H9 (cell line): Measurements from ENCODE around the gene DCBLD1. TPM values are rescaled to one million over a fixed set of nuclear protein-coding genes. Genes with fewer than 3 reads are reported as not detected.

ENCODE experiments used
- DNase-seq: peaks from one replicate; pipeline ENCODE4 v3.0.0-alpha.2; 2017
- H2AFZ ChIP-seq: one replicate; pipeline ENCODE4 v1.6.1; 2013; ENCODE audit warnings: mild to moderate bottlenecking, low read length, control low read depth, moderate library complexity
- H2AK5ac ChIP-seq: 2 replicates; pipeline ENCODE4 v1.6.1; 2013; ENCODE audit warnings: low read length, control low read depth, mixed read lengths; ENCODE audit not compliant: insufficient read length
- H2BK120ac ChIP-seq: one replicate; pipeline ENCODE4 v1.6.1; 2013; ENCODE audit warnings: low read depth, mild to moderate bottlenecking, low read length, control low read depth, inconsistent platforms; ENCODE audit not compliant: poor library complexity, severe bottlenecking
- H2BK12ac ChIP-seq: 2 replicates; pipeline ENCODE4 v1.6.1; 2013; ENCODE audit warnings: low read length, control low read depth, mixed read lengths, low read depth; ENCODE audit not compliant: insufficient read length
- H2BK15ac ChIP-seq: 2 replicates; pipeline ENCODE4 v1.6.1; 2013; ENCODE audit warnings: low read depth, low read length, control low read depth
- H2BK20ac ChIP-seq: one replicate; pipeline ENCODE4 v1.6.1; 2013; ENCODE audit warnings: low read depth, mild to moderate bottlenecking, low read length, control low read depth, inconsistent platforms; ENCODE audit not compliant: poor library complexity, severe bottlenecking
- H2BK5ac ChIP-seq: 2 replicates; pipeline ENCODE4 v1.6.1; 2013; ENCODE audit warnings: low read length, control low read depth, mixed read lengths; ENCODE audit not compliant: insufficient read length
- H3K14ac ChIP-seq: 2 replicates; pipeline ENCODE4 v1.6.1; 2013; ENCODE audit warnings: low read length, control low read depth; ENCODE audit not compliant: insufficient read depth
- H3K18ac ChIP-seq: 2 replicates; pipeline ENCODE4 v1.6.1; 2013; ENCODE audit warnings: low read depth, mild to moderate bottlenecking, mixed read lengths, low read length, control low read depth; ENCODE audit not compliant: insufficient read length
- H3K23ac ChIP-seq: 2 replicates; pipeline ENCODE4 v1.6.1; 2013; ENCODE audit warnings: low read length, control low read depth, mixed read lengths, low read depth; ENCODE audit not compliant: insufficient read length
- H3K23me2 ChIP-seq: 2 replicates; pipeline ENCODE4 v1.6.1; 2013; ENCODE audit warnings: low read depth, mild to moderate bottlenecking, mixed read lengths, low read length, control low read depth; ENCODE audit not compliant: insufficient read length, poor library complexity, severe bottlenecking
- H3K27ac ChIP-seq: 2 replicates; pipeline ENCODE4 v1.5.1; 2013; ENCODE audit warnings: low read length, control low read depth, mixed read lengths, low read depth; ENCODE audit not compliant: insufficient read length
- H3K27me3 ChIP-seq: 2 replicates; pipeline ENCODE4 v1.6.1; 2013; ENCODE audit warnings: low read length, control low read depth, inconsistent platforms; ENCODE audit not compliant: insufficient read depth
- H3K4ac ChIP-seq: 2 replicates; pipeline ENCODE4 v1.6.1; 2013; ENCODE audit warnings: low read depth, mild to moderate bottlenecking, control low read depth, inconsistent platforms, low read length, moderate library complexity
- H3K4me1 ChIP-seq: 2 replicates; pipeline ENCODE4 v1.6.1; 2013; ENCODE audit warnings: low read length, control low read depth, inconsistent platforms; ENCODE audit not compliant: insufficient read depth
- H3K4me2 ChIP-seq: 2 replicates; pipeline ENCODE4 v1.6.1; 2013; ENCODE audit warnings: low read length, control low read depth, mixed read lengths; ENCODE audit not compliant: insufficient read length, insufficient read depth
- H3K56ac ChIP-seq: 2 replicates; pipeline ENCODE4 v1.6.1; 2013; ENCODE audit warnings: low read depth, mild to moderate bottlenecking, mixed read lengths, low read length, control low read depth; ENCODE audit not compliant: insufficient read length
- H3K79me1 ChIP-seq: 2 replicates; pipeline ENCODE4 v1.6.1; 2013; ENCODE audit warnings: low read depth, mild to moderate bottlenecking, moderate library complexity, low read length, control low read depth, inconsistent platforms; ENCODE audit not compliant: insufficient read depth, poor library complexity, severe bottlenecking
- H3K79me2 ChIP-seq: 2 replicates; pipeline ENCODE4 v1.6.1; 2013; ENCODE audit warnings: low read length, control low read depth, inconsistent platforms; ENCODE audit not compliant: insufficient read depth
- H3K9ac ChIP-seq: 2 replicates; pipeline ENCODE4 v1.6.1; 2013; ENCODE audit warnings: low read length, control low read depth, mixed read lengths; ENCODE audit not compliant: insufficient read length; ENCODE audit errors: extremely low read depth
- H3K9me3 ChIP-seq: one replicate; pipeline ENCODE4 v1.6.1; 2013; ENCODE audit warnings: low read depth, low read length, inconsistent platforms; ENCODE audit not compliant: control insufficient read depth
- H3T11ph ChIP-seq: one replicate; pipeline ENCODE4 v1.6.1; 2013; ENCODE audit warnings: mild to moderate bottlenecking, low read length, control low read depth, inconsistent platforms
- H4K20me1 ChIP-seq: one replicate; pipeline ENCODE4 v1.6.1; 2013; ENCODE audit not compliant: control insufficient read depth, insufficient read length, insufficient read depth
- H4K5ac ChIP-seq: 2 replicates; pipeline ENCODE4 v1.6.1; 2013; ENCODE audit warnings: low read depth, mild to moderate bottlenecking, mixed read lengths, low read length, control low read depth; ENCODE audit not compliant: insufficient read length
- H4K8ac ChIP-seq: replicated peaks from 2 replicates; pipeline ENCODE4 v1.6.1; 2013; ENCODE audit warnings: low read length, control low read depth, mixed read lengths, low read depth; ENCODE audit not compliant: insufficient read length
- H4K91ac ChIP-seq: 2 replicates; pipeline ENCODE4 v1.6.1; 2013; ENCODE audit warnings: low read depth, mild to moderate bottlenecking, moderate library complexity, mixed read lengths, low read length, control low read depth; ENCODE audit not compliant: insufficient read length
- H3K27ac Mint-ChIP-seq, 3 experiments: 2 replicates in 2 of 3; 3 replicates in 1 of 3; pipeline ENCODE4 v1.8.0; 2020 to 2021; ENCODE audit warnings: mixed read lengths in 3 of 3, mild to moderate bottlenecking in 1 of 3, moderate library complexity in 1 of 3
- H3K27me3 Mint-ChIP-seq: 2 replicates; pipeline ENCODE4 v1.8.0; 2021; ENCODE audit warnings: low read depth, mild to moderate bottlenecking, moderate library complexity, mixed read lengths
- H3K36me3 Mint-ChIP-seq, 3 experiments: 2 replicates in 2 of 3; 3 replicates in 1 of 3; pipeline ENCODE4 v1.8.0; 2020 to 2021; ENCODE audit warnings: low read depth in 3 of 3, mixed read lengths in 3 of 3; ENCODE audit not compliant: insufficient read depth in 1 of 3
- H3K4me1 Mint-ChIP-seq, 2 experiments: 2 replicates each; pipeline ENCODE4 v1.8.0; 2020; ENCODE audit warnings: mixed read lengths in 2 of 2
- H3K4me3 Mint-ChIP-seq, 2 experiments: 2 replicates in 1 of 2; 3 replicates in 1 of 2; pipeline ENCODE4 v1.8.0; 2020 to 2021; ENCODE audit warnings: mild to moderate bottlenecking in 2 of 2, mixed read lengths in 2 of 2, moderate library complexity in 1 of 2
- H3K9me3 Mint-ChIP-seq, 2 experiments: 2 replicates in 1 of 2; 3 replicates in 1 of 2; pipeline ENCODE4 v1.8.0; 2020; ENCODE audit warnings: mild to moderate bottlenecking in 2 of 2, mixed read lengths in 2 of 2, moderate library complexity in 1 of 2
- CTCF ChIP-seq: fragments of 200-600 bp; sonication (generic); conservative IDR thresholded peaks from 3 replicates; pipeline ENCODE4 v1.8.0; 2021; ENCODE audit warnings: antibody characterized with exemption, mild to moderate bottlenecking
- WGBS: extraction: QIAGEN DNeasy Blood & Tissue Kit; methylation state at CpG from one replicate; pipeline ENCODE4 v1.1.7; 2013; ENCODE audit warnings: missing lambda C conversion rate, low lambda C conversion rate, mixed read lengths; ENCODE audit not compliant: insufficient read length; ENCODE audit errors: extremely low coverage; 5-methylcytosine and 5-hydroxymethylcytosine counted together
- total RNA-seq: library from RNA; stranded (reverse); gene quantifications from 2 replicates; pipeline ENCODE4 v1.2.1, GENCODE V29; 2021

Gene DCBLD1
- total RNA-seq, 1 experiment from 2014 or later: 10.1 TPM

- Histone ChIP-seq H2BK20ac (no peak overlapping the region), H3K9me3 (no peaks in the 10 kb centered on the region), H3K9ac (no peak overlapping the region), H2BK12ac (no peak overlapping the region), H3K23me2 (peaks cover 2% of the 10 kb centered on the region), H3K79me1 (no peaks in the 10 kb centered on the region), H2AFZ (peak overlapping the region; percentile 57), H3K79me2 (no peaks in the 10 kb centered on the region), H2AK5ac (no peak overlapping the region), H3K4me1 (peaks cover 17% of the 10 kb centered on the region; the same call in 1 of the 2 replicates), H3K27me3 (no peaks in the 10 kb centered on the region), H2BK120ac (no peak overlapping the region), H2BK15ac (no peak overlapping the region), H3K14ac (no peak overlapping the region), H2BK5ac (no peak overlapping the region), H4K8ac (no peak overlapping the region), H3K23ac (no peak overlapping the region), H4K5ac (no peak overlapping the region), H3K4me2 (no peak overlapping the region), H3K18ac (no peak overlapping the region), H3T11ph (no peak overlapping the region), H3K4ac (no peak overlapping the region), H4K91ac (no peak overlapping the region), H3K56ac (no peak overlapping the region), H3K27ac (no peak overlapping the region), H4K20me1 (no peaks in the 10 kb centered on the region)
- Mint-ChIP-seq H3K36me3 (peaks cover 0 to 3% (median 0%) of the 10 kb centered on the region in 3 experiments; a peak in 3 of 7 replicates), H3K9me3 (no peaks in the 10 kb centered on the region), H3K4me1 (peaks cover 14 to 25% of the 10 kb centered on the region in 2 experiments), H3K4me3 (no peak overlapping the region), H3K27me3 (no peaks in the 10 kb centered on the region), H3K27ac (no peak overlapping the region)
- TF ChIP-seq CTCF: no peak
- no CpG with 5 or more reads among the region's 3 CpGs for WGBS
- no peak for DNase-seq
These were observed 70.7 kb downstream of the DCBLD1 start for GRCh38 chr6:117553142-117553541.
